Activated CD4-positive, CD25-positive, alpha-beta regulatory T cell treated with anti-CD3 and anti-CD28 coated beads, Interleukin-2, amount 50 U/mL, for 24 hours (primary cell): ENCODE data around the gene RNF31.
"Not testable (repeated sequence)": the region's sequence is repeated elsewhere in the genome, so short reads cannot be mapped to it uniquely, and the experiment has no call there.

Source experiments
- ATAC-seq, 2 donors: fragments of 150-1000 bp; cut with Tn5 transposase; one replicate each; pipeline ENCODE4 v1.10.0; 2021; ENCODE audit warnings: mild to moderate bottlenecking in 1 of 2, moderate library complexity in 1 of 2

The RNF31 gene

GRCh38 chr14:24146978-24147760 is at the start of gene RNF31:
Gene RNF31 (plus strand): TSS chr14:24147498. CDS start chr14:24147699, 201 bp downstream.
- ATAC-seq = peak; percentile 87 to 88

DNA sequence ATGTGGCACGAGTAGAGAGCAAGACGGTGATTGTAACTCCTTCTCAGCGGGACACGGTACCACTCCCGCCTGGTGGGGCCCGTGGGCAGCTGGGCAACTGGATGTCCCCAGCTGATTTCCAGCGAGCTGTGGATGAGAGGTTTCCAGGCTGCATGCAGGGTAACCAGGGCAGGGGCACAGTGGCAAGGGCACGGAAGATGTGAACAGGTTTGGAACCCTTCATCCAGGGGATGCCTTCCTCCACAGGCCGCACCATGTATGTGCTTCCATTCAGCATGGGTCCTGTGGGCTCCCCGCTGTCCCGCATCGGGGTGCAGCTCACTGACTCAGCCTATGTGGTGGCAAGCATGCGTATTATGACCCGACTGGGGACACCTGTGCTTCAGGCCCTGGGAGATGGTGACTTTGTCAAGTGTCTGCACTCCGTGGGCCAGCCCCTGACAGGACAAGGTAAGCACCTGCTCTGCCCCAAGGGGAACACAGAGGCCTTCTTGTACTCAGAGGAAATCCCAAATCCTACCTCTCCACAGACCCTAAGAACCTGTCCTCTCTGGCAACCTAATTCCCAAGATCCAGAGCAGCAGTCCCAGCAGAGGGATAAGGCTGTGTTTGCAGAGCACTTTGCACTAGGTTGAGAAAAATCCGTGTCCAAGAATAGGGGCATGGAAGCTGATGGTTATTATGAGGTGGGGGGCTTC is 48.9 kb upstream of the RNF31 start:
- ATAC-seq = no peak

GRCh38 chr14:24098927-24099813 is 48.1 kb upstream of the RNF31 start:
- ATAC-seq = no peak

GRCh38 chr14:24100197-24100981 is 46.9 kb upstream of the RNF31 start:
- no peak for ATAC-seq

DNA sequence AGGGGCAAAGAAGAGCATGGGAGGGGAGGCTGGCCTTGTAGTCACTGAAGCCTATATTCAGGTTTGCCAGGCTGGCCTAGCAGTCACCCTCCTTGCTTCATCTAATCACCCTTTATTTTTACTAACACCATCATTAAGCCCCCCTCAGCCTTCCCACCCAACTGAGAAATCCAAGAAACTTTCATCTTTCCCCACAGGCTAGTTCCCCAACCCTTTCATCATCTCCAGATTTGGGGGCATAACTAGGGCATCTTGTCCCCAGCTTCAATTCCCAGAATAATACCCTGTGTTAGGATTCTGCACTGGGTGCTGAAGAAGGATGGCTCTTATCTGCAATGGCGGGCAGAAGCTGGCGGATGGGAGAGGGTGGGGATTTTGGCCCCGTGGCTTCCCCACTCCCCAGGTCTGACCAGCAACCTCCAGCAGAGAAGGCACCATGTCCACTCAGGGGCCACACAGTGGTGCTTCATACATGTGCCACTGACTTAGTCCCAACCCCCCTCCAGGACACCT is 46.3 kb upstream of the RNF31 start:
- no peak for ATAC-seq

DNA sequence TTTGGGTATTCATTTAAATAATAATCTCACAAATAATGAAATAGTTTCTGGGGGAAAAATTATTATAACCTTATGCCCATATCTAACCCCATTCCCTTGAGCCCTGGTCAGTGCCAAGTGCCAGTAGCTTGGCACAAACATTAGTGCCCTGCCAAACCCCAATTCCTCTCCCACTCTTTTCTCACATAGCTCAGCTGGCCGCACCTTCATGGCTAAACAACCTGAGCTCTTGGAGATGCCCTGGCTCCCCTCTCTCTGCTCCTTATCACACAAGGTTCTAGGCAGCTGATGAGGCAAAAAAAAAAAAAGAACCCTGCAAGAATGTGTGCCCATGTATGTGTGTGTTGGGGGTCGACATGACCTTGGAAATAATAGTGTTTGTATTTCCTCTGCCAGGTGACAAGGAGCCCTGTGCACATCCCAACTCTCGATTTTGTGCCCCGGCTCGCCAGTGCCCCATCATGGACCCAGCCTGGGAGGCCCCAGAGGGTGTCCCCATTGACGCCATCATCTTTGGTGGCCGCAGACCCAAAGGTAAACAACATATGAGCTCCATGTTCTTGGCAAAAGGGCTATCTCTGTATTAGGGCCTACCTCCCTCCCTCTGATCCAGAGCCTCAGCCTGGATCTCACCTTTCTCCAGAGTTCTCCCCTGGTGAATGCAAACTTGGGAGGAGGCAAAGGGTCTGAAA is 44.8 kb upstream of the RNF31 start:
- no peak for ATAC-seq

GRCh38 chr14:24103451-24103850 is 43.8 kb upstream of the RNF31 start:
- no peak for ATAC-seq

- not testable (repeated sequence) for ATAC-seq
Observed at GRCh38 chr14:24105609-24106239, 41.6 kb upstream of the RNF31 start.

GRCh38 chr14:24106672-24107271 is 40.5 kb upstream of the RNF31 start:
- ATAC-seq = no peak

DNA sequence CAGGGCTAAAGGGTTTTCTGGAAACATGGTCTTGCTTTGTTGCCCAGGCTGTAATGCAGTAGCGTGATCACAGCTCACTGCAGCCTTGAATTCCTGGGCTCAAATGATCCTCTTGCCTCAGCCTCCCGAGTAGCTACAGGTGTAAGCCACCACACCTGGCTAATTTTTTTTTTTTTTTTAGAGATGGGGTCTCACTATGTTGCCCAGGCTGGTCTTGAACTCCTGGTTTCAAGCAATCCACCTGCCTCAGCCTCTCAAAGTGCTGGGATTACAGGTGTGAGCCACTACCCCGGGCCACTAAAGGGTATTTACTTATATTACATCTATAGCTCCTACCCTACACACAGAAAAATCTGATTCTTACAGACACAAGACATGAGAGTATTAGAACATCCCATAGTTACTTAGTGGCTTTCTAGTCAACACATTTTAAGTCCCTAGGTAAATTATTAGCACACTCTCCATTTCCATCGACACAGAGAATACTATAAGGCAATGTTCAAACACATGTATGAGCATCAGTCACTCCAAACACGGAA is 38.9 kb upstream of the RNF31 start:
- ATAC-seq = peak in 1 of 2 donors; percentile 15

GRCh38 chr14:24110060-24110459 is 37.2 kb upstream of the RNF31 start:
- no peak for ATAC-seq

- no peak for ATAC-seq
Observed at GRCh38 chr14:24110523-24110922, 36.8 kb upstream of the RNF31 start.

DNA sequence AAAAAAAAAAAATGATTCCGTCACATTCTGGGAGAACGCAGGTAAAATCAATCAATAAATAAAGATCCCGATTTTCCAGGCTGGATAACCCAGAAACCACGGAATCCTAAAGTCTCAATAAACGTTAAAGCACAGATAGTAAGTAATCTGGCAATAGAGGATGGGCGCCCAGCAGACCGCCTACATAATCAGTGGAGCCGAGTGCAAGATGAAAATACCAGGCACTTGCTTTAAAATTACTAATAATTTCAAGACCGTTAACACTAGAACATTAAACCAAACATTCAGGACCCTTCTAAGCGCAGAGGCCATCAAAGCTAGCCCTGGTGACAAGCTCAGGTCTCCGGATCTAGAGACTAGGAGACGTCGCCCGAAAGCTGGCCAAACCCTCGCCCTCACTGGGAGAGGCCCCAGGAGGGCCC is 33.9 kb upstream of the RNF31 start:
- no peak for ATAC-seq

DNA sequence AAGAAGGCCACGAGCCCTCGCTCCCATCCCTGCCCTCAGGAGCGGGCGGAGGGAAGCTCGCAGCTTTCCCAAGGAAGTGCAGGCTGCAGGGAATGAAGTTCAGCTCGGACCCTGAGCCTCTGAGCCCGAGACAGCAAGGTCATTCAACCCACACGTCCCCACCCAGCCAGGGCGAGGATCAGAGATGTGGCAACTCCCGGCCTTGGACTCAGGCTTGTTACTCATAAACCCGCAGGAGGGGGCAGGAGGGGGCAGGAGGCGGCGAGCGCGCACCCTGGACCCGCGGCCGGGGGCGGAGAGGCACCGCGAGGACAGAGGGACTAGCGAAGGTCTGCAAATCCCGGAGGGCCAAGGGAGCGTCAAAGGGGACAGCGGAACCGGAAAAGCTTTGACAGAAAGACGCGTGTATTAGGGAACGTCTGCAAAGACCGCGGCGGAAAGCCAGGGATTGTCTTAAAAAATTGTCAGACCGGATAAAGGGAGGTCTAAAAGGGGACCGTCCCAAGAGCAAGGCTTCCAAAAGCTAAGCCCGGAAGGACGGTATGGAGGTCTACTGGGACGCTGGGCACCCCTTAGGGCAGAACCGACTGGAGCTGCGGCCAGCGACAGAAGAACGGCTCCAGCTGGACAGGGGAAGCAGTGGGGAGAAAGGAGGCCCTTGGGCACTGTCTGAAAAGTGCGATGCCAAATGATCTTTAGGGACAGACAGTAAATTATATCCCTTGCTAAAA is 33.3 kb upstream of the RNF31 start:
- peak; percentile 22 for ATAC-seq

DNA sequence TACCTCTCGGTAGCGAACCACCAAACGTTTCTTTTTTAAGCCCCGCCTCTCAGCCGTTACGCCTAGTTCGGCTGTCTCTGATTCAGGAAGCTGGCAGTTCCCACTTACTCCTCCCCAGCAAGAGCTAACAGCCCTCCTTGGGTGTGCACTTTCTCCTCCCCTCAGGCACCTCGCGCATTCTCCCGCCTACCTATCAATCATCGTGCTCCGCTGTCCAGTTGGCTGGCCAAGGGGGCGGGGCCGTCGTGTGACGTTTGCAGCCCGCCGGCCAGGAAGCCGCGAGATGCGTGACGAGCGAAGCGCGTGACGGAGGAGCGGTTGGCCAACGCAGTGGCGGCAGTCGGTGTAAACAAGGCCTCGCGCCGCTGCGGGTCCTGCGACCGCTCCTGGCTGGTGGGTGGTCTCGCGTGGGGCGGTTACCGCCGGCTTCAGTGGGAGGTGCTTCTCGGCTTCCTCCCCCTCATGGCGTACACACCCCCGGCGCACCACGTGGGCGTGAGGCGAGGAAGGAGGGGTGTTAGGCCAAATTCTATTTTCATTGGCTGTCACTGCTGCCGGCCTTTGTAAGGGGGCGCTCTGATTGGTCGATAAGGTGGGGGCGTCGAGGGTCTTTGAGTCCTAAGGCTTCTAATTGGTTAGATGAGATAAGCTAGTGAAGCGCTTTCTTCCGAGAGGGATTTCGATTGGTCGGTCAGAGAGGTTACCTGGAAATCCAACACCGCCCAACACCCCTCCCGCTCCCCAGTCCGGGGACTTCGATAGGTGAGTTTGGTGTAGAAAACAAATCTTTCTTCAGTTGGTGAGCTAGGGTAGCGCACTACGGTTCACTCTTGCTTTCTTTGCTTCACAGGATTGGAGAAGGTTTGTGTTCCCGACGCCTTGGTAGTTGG is 32.5 kb upstream of the RNF31 start, which contains the start of the genes DCAF11 and NRL:
DCAF11 (plus strand) TSS at position 246 of the 890 bp plus-strand sequence. CDS start 818 bp downstream, outside the sequence.
NRL (minus strand) TSS at position 418 of the 890 bp plus-strand sequence. CDS start 32,101 bp downstream, outside the sequence.
- ATAC-seq = peak; percentile 89

- ATAC-seq = no peak
Observed at GRCh38 chr14:24115422-24116127, 31.7 kb upstream of the RNF31 start.

DNA sequence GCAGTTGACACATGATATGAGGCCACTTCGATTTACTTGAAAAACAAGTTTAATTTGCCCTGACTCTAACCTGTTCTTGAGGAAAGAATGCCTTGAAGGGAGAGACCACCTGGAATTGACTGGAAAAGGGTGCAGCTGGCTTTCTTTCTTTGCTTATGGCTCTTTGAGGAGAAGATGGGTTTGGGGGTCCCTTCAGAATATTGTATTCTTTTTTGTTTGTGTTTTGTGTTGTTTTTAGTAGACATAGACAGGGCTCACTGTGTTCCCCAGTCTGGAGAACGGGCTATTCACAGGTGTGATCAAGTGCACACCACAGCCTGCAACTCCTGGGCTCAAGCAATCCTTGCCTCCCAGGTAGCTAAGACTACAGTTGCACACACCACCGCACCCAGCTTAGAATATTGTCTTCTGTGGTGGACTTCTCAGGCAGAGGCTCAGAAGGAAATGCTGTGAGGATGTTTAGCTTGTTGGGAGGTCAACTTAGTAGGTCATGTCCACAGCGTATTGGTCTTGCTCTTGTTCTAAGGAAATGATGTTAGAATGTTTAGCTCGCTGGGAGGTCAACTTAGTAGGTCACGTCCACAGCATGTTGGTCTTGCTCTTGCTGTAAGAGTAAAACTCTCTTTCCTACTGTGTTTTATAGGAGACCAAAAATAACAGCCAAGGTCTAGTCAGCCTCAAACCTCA is 31.0 kb upstream of the RNF31 start:
- ATAC-seq = no peak
